NCI-H69 (cell line): ENCODE results near the gene KIAA0825.

ENCODE experiments used
- DNase-seq: peaks from one replicate; lab custom pipeline; 2025; lab: John Stamatoyannopoulos, UW

KIAA0825 gene

GRCh38 chr5:94618493-94619328 is at the start of gene KIAA0825, which contains the start of gene SLF1:
TSS of gene KIAA0825 (minus strand) at chr5:94618604. CDS start at chr5:94537126, 81,478 bp downstream.
TSS of gene SLF1 (plus strand) at chr5:94618669. CDS start at chr5:94628811, 10,142 bp downstream.
- peak; percentile 98 for DNase-seq

- DNase-seq, result no peak
Measured at GRCh38 chr5:94667937-94668336, 49.5 kb upstream of the KIAA0825 start.

- DNase-seq, result no peak
Measured at GRCh38 chr5:94661086-94661485, 42.7 kb upstream of the KIAA0825 start.

- no peak for DNase-seq
Measured at GRCh38 chr5:94660506-94660905, 42.1 kb upstream of the KIAA0825 start.

- DNase-seq, result no peak
Measured at GRCh38 chr5:94658272-94658671, 39.9 kb upstream of the KIAA0825 start.

- no peak for DNase-seq
Measured at GRCh38 chr5:94649874-94650273, 31.5 kb upstream of the KIAA0825 start.

GRCh38 chr5:94646758-94647157 is 28.4 kb upstream of the KIAA0825 start:
- no peak for DNase-seq

- DNase-seq, result no peak
Measured at GRCh38 chr5:94645053-94645452, 26.6 kb upstream of the KIAA0825 start.

- DNase-seq, result no peak
Measured at GRCh38 chr5:94640176-94640575, 21.8 kb upstream of the KIAA0825 start.

GRCh38 chr5:94632024-94632423 is 13.6 kb upstream of the KIAA0825 start:
- DNase-seq, result no peak

GRCh38 chr5:94627191-94627590 is 8.8 kb upstream of the KIAA0825 start:
- no peak for DNase-seq

GRCh38 chr5:94623877-94624276 is 5.5 kb upstream of the KIAA0825 start:
- no peak for DNase-seq

GRCh38 chr5:94623011-94623410 is 4.6 kb upstream of the KIAA0825 start:
- DNase-seq, result peak; percentile 29

GRCh38 chr5:94621763-94622162 is 3.4 kb upstream of the KIAA0825 start:
- peak; percentile 31 for DNase-seq

GRCh38 chr5:94620256-94620655 is 1.9 kb upstream of the KIAA0825 start:
- no peak for DNase-seq

- DNase-seq, result peak; percentile 87
Measured at GRCh38 chr5:94618029-94618492, 343 bp downstream of the KIAA0825 start.

- DNase-seq, result peak; percentile 18
Measured at GRCh38 chr5:94615862-94616261, 2.5 kb downstream of the KIAA0825 start.

GRCh38 chr5:94614156-94614805 is 4.1 kb downstream of the KIAA0825 start:
- DNase-seq, result no peak

GRCh38 chr5:94613583-94613982 is 4.8 kb downstream of the KIAA0825 start:
- DNase-seq, result peak; percentile 79

GRCh38 chr5:94595281-94595840 is 23.0 kb downstream of the KIAA0825 start:
- no peak for DNase-seq

- DNase-seq, result no peak
Measured at GRCh38 chr5:94577466-94578245, 40.7 kb downstream of the KIAA0825 start.

GRCh38 chr5:94575196-94575595 is 43.2 kb downstream of the KIAA0825 start:
- DNase-seq, result no peak
